ENCODE data around the gene MAD1L1.

The MAD1L1 gene

GRCh38 chr7:2219606-2220005 is 13.1 kb downstream of the MAD1L1 start:
- no peak overlapping the region for H3K4me3 ChIP-seq (ENCODE audit: low read depth, low read length)

- H3K4me3 ChIP-seq (ENCODE audit: low read depth, low read length): no peak overlapping the region
Measured at GRCh38 chr7:2219136-2219535, 13.6 kb downstream of the MAD1L1 start.

- no peak overlapping the region for H3K4me3 ChIP-seq (ENCODE audit: low read depth, low read length)
Measured at GRCh38 chr7:2218444-2218785, 14.3 kb downstream of the MAD1L1 start.

- no peak overlapping the region for H3K4me3 ChIP-seq (ENCODE audit: low read depth, low read length)
Measured at GRCh38 chr7:2217716-2218443, 14.9 kb downstream of the MAD1L1 start.

GRCh38 chr7:2217206-2217605 is 15.5 kb downstream of the MAD1L1 start:
- no peak overlapping the region for H3K4me3 ChIP-seq (ENCODE audit: low read depth, low read length)

GRCh38 chr7:2215851-2216250 is 16.9 kb downstream of the MAD1L1 start:
- no peak overlapping the region for H3K4me3 ChIP-seq (ENCODE audit: low read depth, low read length)

GRCh38 chr7:2214636-2215035 is 18.1 kb downstream of the MAD1L1 start:
- H3K4me3 ChIP-seq (ENCODE audit: low read depth, low read length): no peak overlapping the region

GRCh38 chr7:2213551-2214215 is 19.1 kb downstream of the MAD1L1 start:
- H3K4me3 ChIP-seq (ENCODE audit: low read depth, low read length): no peak overlapping the region

- no peak overlapping the region for H3K4me3 ChIP-seq (ENCODE audit: low read depth, low read length)
Measured at GRCh38 chr7:2212906-2213305, 19.8 kb downstream of the MAD1L1 start.

GRCh38 chr7:2211926-2212325 is 20.8 kb downstream of the MAD1L1 start:
- H3K4me3 ChIP-seq (ENCODE audit: low read depth, low read length): no peak overlapping the region

GRCh38 chr7:2211259-2211880 is 21.4 kb downstream of the MAD1L1 start:
- no peak overlapping the region for H3K4me3 ChIP-seq (ENCODE audit: low read depth, low read length)

GRCh38 chr7:2210551-2211258 is 22.0 kb downstream of the MAD1L1 start:
- no peak overlapping the region for H3K4me3 ChIP-seq (ENCODE audit: low read depth, low read length)

GRCh38 chr7:2209961-2210323 is 22.8 kb downstream of the MAD1L1 start:
- H3K4me3 ChIP-seq (ENCODE audit: low read depth, low read length): no peak overlapping the region

- H3K4me3 ChIP-seq (ENCODE audit: low read depth, low read length): no peak overlapping the region
Measured at GRCh38 chr7:2209146-2209960, 23.4 kb downstream of the MAD1L1 start.

GRCh38 chr7:2208712-2209111 is 24.0 kb downstream of the MAD1L1 start:
- H3K4me3 ChIP-seq (ENCODE audit: low read depth, low read length): no peak overlapping the region

- H3K4me3 ChIP-seq (ENCODE audit: low read depth, low read length): no peak overlapping the region
Measured at GRCh38 chr7:2205036-2205780, 27.5 kb downstream of the MAD1L1 start.

- no peak overlapping the region for H3K4me3 ChIP-seq (ENCODE audit: low read depth, low read length)
Measured at GRCh38 chr7:2204446-2204845, 28.3 kb downstream of the MAD1L1 start.

- no peak overlapping the region for H3K4me3 ChIP-seq (ENCODE audit: low read depth, low read length)
Measured at GRCh38 chr7:2203766-2204300, 28.9 kb downstream of the MAD1L1 start.

GRCh38 chr7:2202901-2203765 is 29.6 kb downstream of the MAD1L1 start:
- H3K4me3 ChIP-seq (ENCODE audit: low read depth, low read length): no peak overlapping the region
